Left renal pelvis (tissue), 4 donors: ENCODE measurements around the gene TUBGCP6. TPM values are rescaled to one million over a fixed set of nuclear protein-coding genes. Genes with fewer than 3 reads are reported as not detected.

Experiments
- DNase-seq, 4 donors: peaks; one replicate each; pipeline ENCODE4 v3.0.0-alpha.2; 2013; ENCODE audit warnings: low read depth in 4 of 4, low spot score in 3 of 4
- polyA plus RNA-seq, 4 donors: library from polyadenylated mRNA; unstranded; fragments of 120-200 nt; gene quantifications; one replicate each; pipeline ENCODE4 v1.2.1, GENCODE V29; 2013; ENCODE audit not compliant: insufficient read length in 4 of 4

TUBGCP6 gene
- polyA plus RNA-seq, 4 donors = 24.2 to 47.3 (median 34.6) TPM

GRCh38 chr22:50229370-50229769 is 15.5 kb downstream of the TUBGCP6 start:
- no peak for DNase-seq

- DNase-seq = no peak
These were observed 16.5 kb downstream of the TUBGCP6 start for GRCh38 chr22:50228366-50228765.

- no peak for DNase-seq
These were observed 17.1 kb downstream of the TUBGCP6 start for GRCh38 chr22:50227579-50228215.

- no peak for DNase-seq
These were observed 18.0 kb downstream of the TUBGCP6 start for GRCh38 chr22:50226875-50227165.

GRCh38 chr22:50226063-50226874 is 18.6 kb downstream of the TUBGCP6 start:
- no peak for DNase-seq

GRCh38 chr22:50225200-50225969 is 19.4 kb downstream of the TUBGCP6 start:
- DNase-seq = no peak

GRCh38 chr22:50224071-50224470 is 20.8 kb downstream of the TUBGCP6 start:
- DNase-seq = no peak

- no peak for DNase-seq
These were observed 22.3 kb downstream of the TUBGCP6 start for GRCh38 chr22:50222508-50222907.

GRCh38 chr22:50221410-50222300 is 23.2 kb downstream of the TUBGCP6 start:
- DNase-seq = no peak

GRCh38 chr22:50220603-50221409 is 24.0 kb downstream of the TUBGCP6 start:
- DNase-seq = no peak

- DNase-seq = no peak
These were observed 24.8 kb downstream of the TUBGCP6 start for GRCh38 chr22:50219800-50220602.

GRCh38 chr22:50218996-50219727 is 25.7 kb downstream of the TUBGCP6 start:
- DNase-seq = no peak

- no peak for DNase-seq
These were observed 26.4 kb downstream of the TUBGCP6 start for GRCh38 chr22:50218153-50218995.

- DNase-seq = no peak
These were observed 27.2 kb downstream of the TUBGCP6 start for GRCh38 chr22:50217543-50218152.

GRCh38 chr22:50216684-50217520 is 27.9 kb downstream of the TUBGCP6 start:
- DNase-seq = no peak

- DNase-seq = no peak
These were observed 28.7 kb downstream of the TUBGCP6 start for GRCh38 chr22:50216055-50216683.
